Gastrocnemius medialis (tissue), 4 donors: ENCODE measurements around the gene RIN3.

Experiments used
- POLR2A ChIP-seq, 2 donors: fragments of 450-650 bp; IDR thresholded peaks; one replicate each; pipeline ENCODE4 v1.6.1; 2017; ENCODE audit warnings: antibody characterized with exemption in 2 of 2, mild to moderate bottlenecking in 2 of 2, moderate library complexity in 2 of 2
- TF ChIP-seq, protein P1 (sequence below), 5 experiments: fragments of 450-650 bp in 3 of 5; fragments of 200-600 bp in 2 of 5; sonication (generic) in 2 of 5; IDR thresholded peaks in 4 of 5; conservative IDR thresholded peaks in 1 of 5; 1 replicate in 4 of 5; 2 replicates in 1 of 5; pipeline ENCODE4 v1.5.1; 2016 to 2019; ENCODE audit warnings: antibody characterized with exemption in 5 of 5, mild to moderate bottlenecking in 3 of 5, moderate library complexity in 3 of 5

DNA sequence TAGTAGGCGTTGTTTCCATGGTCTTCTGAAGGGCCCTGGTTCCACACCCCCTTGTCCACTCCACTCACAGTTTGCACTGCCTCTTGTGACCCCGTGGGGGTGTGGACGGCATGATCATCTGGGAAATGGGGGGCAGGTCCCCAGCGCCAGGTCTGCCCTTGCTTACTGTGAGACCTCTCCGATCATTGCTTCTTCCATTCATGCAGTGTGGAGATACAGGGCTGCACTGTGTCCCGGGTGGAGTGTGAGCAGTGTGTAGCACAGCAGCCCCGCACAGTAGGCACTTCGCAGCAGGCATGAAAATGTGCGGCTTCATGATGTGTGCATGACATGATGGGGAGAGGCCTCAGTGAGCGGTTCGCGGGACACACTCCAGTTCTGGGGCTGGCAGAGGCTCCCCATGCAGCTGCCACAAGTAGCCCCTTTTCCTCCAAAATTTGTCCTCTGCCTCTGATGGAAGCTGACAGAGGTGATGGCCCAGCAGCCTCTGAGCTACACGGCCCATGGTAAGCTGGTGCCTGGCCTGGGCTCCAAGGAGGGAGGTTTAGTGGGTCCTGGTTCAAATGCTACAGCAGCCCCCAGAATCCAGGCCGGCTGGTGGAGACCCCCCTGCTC is 15.0 kb downstream of the RIN3 start:
- no peak for TF ChIP-seq POLR2A (IDR thresholded peaks at IDR 0.05)
- TF ChIP-seq, protein P1, sequence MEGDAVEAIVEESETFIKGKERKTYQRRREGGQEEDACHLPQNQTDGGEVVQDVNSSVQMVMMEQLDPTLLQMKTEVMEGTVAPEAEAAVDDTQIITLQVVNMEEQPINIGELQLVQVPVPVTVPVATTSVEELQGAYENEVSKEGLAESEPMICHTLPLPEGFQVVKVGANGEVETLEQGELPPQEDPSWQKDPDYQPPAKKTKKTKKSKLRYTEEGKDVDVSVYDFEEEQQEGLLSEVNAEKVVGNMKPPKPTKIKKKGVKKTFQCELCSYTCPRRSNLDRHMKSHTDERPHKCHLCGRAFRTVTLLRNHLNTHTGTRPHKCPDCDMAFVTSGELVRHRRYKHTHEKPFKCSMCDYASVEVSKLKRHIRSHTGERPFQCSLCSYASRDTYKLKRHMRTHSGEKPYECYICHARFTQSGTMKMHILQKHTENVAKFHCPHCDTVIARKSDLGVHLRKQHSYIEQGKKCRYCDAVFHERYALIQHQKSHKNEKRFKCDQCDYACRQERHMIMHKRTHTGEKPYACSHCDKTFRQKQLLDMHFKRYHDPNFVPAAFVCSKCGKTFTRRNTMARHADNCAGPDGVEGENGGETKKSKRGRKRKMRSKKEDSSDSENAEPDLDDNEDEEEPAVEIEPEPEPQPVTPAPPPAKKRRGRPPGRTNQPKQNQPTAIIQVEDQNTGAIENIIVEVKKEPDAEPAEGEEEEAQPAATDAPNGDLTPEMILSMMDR (IDR thresholded peaks at IDR 0.05 in 4 of 5, conservative IDR thresholded peaks at IDR 0.05 in 1 of 5): no peak
